Trophoblast cell (in vitro differentiated cells and primary cell): ENCODE results near the gene PDE6B.

ENCODE experiments used
- DNase-seq, 2 donors: peaks; one replicate each; pipeline ENCODE4 v3.0.0-alpha.2; 2016
- H2AFZ ChIP-seq: 2 replicates; pipeline ENCODE4 v1.6.1; 2013; ENCODE audit warnings: low read length, moderate library complexity, mild to moderate bottlenecking; ENCODE audit not compliant: insufficient read depth, poor library complexity
- H2AK5ac ChIP-seq: 2 replicates; pipeline ENCODE4 v1.6.1; 2013; ENCODE audit warnings: mild to moderate bottlenecking, low read length
- H2BK120ac ChIP-seq: 2 replicates; pipeline ENCODE4 v1.6.1; 2013; ENCODE audit warnings: low read length, mild to moderate bottlenecking, moderate library complexity; ENCODE audit not compliant: insufficient read depth, poor library complexity
- H2BK12ac ChIP-seq: 2 replicates; pipeline ENCODE4 v1.6.1; 2013; ENCODE audit warnings: mild to moderate bottlenecking, low read length, moderate library complexity
- H2BK5ac ChIP-seq: 2 replicates; pipeline ENCODE4 v1.6.1; 2013; ENCODE audit warnings: low read length, low read depth, moderate library complexity, mild to moderate bottlenecking; ENCODE audit not compliant: poor library complexity
- H3K14ac ChIP-seq: 2 replicates; pipeline ENCODE4 v1.6.1; 2013; ENCODE audit warnings: mild to moderate bottlenecking, low read length
- H3K18ac ChIP-seq: 2 replicates; pipeline ENCODE4 v1.6.1; 2013; ENCODE audit warnings: mild to moderate bottlenecking, low read length
- H3K23ac ChIP-seq: 2 replicates; pipeline ENCODE4 v1.6.1; 2013; ENCODE audit warnings: low read length
- H3K27ac ChIP-seq: 2 replicates; pipeline ENCODE4 v1.5.1; 2013; ENCODE audit warnings: low read depth, mild to moderate bottlenecking, inconsistent platforms, low read length, moderate library complexity
- H3K27me3 ChIP-seq: 2 replicates; pipeline ENCODE4 v1.6.1; 2013; ENCODE audit warnings: inconsistent platforms, mild to moderate bottlenecking, low read length, moderate library complexity; ENCODE audit not compliant: insufficient read depth
- H3K36me3 ChIP-seq, 2 experiments: 1 replicate in 1 of 2; 2 replicates in 1 of 2; pipeline ENCODE4 v1.6.1; 2013; ENCODE audit warnings: low read length in 2 of 2, mild to moderate bottlenecking in 2 of 2, moderate library complexity in 1 of 2; ENCODE audit not compliant: insufficient read depth in 2 of 2, control insufficient read depth in 1 of 2
- H3K4ac ChIP-seq: 2 replicates; pipeline ENCODE4 v1.6.1; 2013; ENCODE audit warnings: low read depth, mild to moderate bottlenecking, low read length, moderate library complexity
- H3K4me1 ChIP-seq, 2 experiments: 1 replicate in 1 of 2; 2 replicates in 1 of 2; pipeline ENCODE4 v1.6.1; 2013; ENCODE audit warnings: low read length in 2 of 2, mild to moderate bottlenecking in 2 of 2, moderate library complexity in 1 of 2; ENCODE audit not compliant: insufficient read depth in 2 of 2, control insufficient read depth in 1 of 2
- H3K4me2 ChIP-seq: 2 replicates; pipeline ENCODE4 v1.6.1; 2013; ENCODE audit warnings: inconsistent platforms, mild to moderate bottlenecking, low read length, moderate library complexity
- H3K4me3 ChIP-seq: 2 replicates; pipeline ENCODE4 v1.5.1; 2013; ENCODE audit warnings: mild to moderate bottlenecking, low read depth, low read length, inconsistent platforms
- H3K79me1 ChIP-seq: one replicate; pipeline ENCODE4 v1.6.1; 2013; ENCODE audit warnings: low read length
- H3K79me2 ChIP-seq: 2 replicates; pipeline ENCODE4 v1.6.1; 2013; ENCODE audit warnings: low read length, mild to moderate bottlenecking; ENCODE audit not compliant: control insufficient read depth, insufficient read depth, poor library complexity
- H3K9ac ChIP-seq: 2 replicates; pipeline ENCODE4 v1.6.1; 2013; ENCODE audit warnings: mild to moderate bottlenecking, low read length
- H3K9me3 ChIP-seq: 2 replicates; pipeline ENCODE4 v1.6.1; 2013; ENCODE audit warnings: low read depth, mild to moderate bottlenecking, control low read depth, inconsistent platforms, low read length; ENCODE audit not compliant: insufficient read depth
- H4K12ac ChIP-seq: 2 replicates; pipeline ENCODE4 v1.6.1; 2013; ENCODE audit warnings: low read depth, mild to moderate bottlenecking, low read length, moderate library complexity
- H4K8ac ChIP-seq: 2 replicates; pipeline ENCODE4 v1.6.1; 2013; ENCODE audit warnings: low read depth, mild to moderate bottlenecking, low read length, moderate library complexity
- H4K91ac ChIP-seq: one replicate; pipeline ENCODE4 v1.6.1; 2013; ENCODE audit warnings: low read depth, mild to moderate bottlenecking, low read length, moderate library complexity
- WGBS: extraction: QIAGEN DNeasy Blood & Tissue Kit; methylation state at CpG from one replicate; pipeline ENCODE4 v1.1.7; 2013; ENCODE audit warnings: missing lambda C conversion rate; ENCODE audit not compliant: insufficient read length, insufficient coverage; ENCODE audit errors: extremely low coverage; 5-methylcytosine and 5-hydroxymethylcytosine counted together

The PDE6B gene

DNA sequence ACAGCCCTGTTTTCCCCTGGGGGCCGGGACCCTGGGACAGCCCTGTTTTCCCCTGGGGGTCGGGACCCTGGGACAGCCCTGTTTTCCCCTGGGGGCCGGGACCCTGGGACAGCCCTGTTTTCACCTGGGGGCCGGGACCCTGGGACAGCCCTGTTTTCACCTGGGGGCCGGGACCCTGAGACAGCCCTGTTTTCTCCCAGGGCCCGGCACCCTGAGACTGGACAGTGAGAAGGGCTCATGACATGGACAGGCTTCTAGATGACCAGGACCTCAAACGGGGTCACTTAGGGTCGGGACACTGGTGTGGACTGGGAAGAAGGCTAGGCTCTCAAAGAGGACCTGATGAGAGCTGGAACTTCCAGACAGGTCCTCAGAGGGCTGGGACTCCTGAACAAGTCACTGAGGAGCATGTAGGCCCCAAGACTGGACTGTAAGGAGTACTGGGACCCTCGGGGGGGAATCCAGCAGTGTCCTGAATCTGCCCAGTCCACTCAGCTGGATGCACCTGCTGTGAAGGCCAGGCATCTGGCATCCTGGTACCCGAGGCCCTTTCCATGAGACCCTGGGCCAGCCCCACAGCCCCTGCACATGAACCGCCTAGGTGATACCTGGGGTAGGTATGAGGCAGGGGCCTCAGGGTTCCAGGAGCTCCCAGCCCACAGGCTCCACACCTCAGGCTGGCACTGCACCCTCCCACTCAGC lies 82.7 kb downstream of the PDE6B start:
- H4K91ac ChIP-seq = no peak overlapping the region
- no peak overlapping the region for H3K27ac ChIP-seq
- no peak overlapping the region for H3K9ac ChIP-seq
- no peak overlapping the region for H3K4me3 ChIP-seq
- H3K4me2 ChIP-seq = peak overlapping the region; percentile 19
- no peak for DNase-seq
- peaks cover 21 to 25% of the 10 kb centered on the region in 2 experiments for H3K4me1 ChIP-seq
- H3K14ac ChIP-seq = no peak overlapping the region
- no peak overlapping the region for H2BK5ac ChIP-seq
- no peak overlapping the region for H4K8ac ChIP-seq
- H3K79me2 ChIP-seq = peaks cover 37% of the 10 kb centered on the region
- H3K18ac ChIP-seq = no peak overlapping the region
- no peak overlapping the region for H4K12ac ChIP-seq
- H3K4ac ChIP-seq = peak overlapping the region; percentile 53
- no peak overlapping the region for H3K23ac ChIP-seq
- H2AK5ac ChIP-seq = no peak overlapping the region
- peaks cover 16 to 19% of the 10 kb centered on the region in 2 experiments for H3K36me3 ChIP-seq
- H3K27me3 ChIP-seq = no peaks in the 10 kb centered on the region
- peaks cover 6% of the 10 kb centered on the region for H3K9me3 ChIP-seq
- WGBS = no CpG with 5 or more reads among the region's 11 CpGs
- peaks cover 12% of the 10 kb centered on the region for H3K79me1 ChIP-seq
- H2AFZ ChIP-seq = no peak overlapping the region
- H2BK120ac ChIP-seq = no peak overlapping the region
- no peak overlapping the region for H2BK12ac ChIP-seq

DNA sequence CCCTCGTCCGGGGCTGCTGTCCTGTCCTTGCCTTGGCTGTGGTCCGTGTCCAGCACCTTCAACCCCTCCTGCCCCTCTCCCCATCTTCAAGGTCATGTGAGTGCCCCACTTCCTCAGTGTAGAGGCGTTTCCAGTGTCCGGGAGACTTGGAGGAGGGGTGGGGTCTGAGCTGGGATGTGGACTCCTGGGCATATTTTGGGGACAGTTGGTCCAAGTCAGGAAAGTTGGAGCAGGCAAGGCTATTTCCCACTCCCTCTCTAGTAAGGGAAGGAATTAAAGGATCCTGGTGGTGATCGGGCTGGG lies 83.2 kb downstream of the PDE6B start:
- Histone ChIP-seq H3K23ac (no peak overlapping the region), H2AFZ (no peak overlapping the region), H3K27me3 (no peaks in the 10 kb centered on the region), H3K79me2 (peaks cover 41% of the 10 kb centered on the region), H3K4me2 (peak overlapping the region; percentile 16), H2BK12ac (no peak overlapping the region), H2AK5ac (no peak overlapping the region), H3K4me3 (no peak overlapping the region), H2BK120ac (no peak overlapping the region), H3K27ac (no peak overlapping the region), H4K91ac (no peak overlapping the region), H3K9ac (peak overlapping the region; percentile 37), H3K14ac (no peak overlapping the region), H3K9me3 (peaks cover 7% of the 10 kb centered on the region), H4K12ac (no peak overlapping the region), H3K18ac (no peak overlapping the region), H3K4ac (peak overlapping the region; percentile 53), H3K79me1 (peaks cover 12% of the 10 kb centered on the region), H4K8ac (no peak overlapping the region), H2BK5ac (no peak overlapping the region), H3K4me1 (peaks cover 21 to 25% of the 10 kb centered on the region in 2 experiments), H3K36me3 (peaks cover 19 to 21% of the 10 kb centered on the region in 2 experiments)
- WGBS = no CpG with 5 or more reads among the region's 6 CpGs
- no peak for DNase-seq

DNA sequence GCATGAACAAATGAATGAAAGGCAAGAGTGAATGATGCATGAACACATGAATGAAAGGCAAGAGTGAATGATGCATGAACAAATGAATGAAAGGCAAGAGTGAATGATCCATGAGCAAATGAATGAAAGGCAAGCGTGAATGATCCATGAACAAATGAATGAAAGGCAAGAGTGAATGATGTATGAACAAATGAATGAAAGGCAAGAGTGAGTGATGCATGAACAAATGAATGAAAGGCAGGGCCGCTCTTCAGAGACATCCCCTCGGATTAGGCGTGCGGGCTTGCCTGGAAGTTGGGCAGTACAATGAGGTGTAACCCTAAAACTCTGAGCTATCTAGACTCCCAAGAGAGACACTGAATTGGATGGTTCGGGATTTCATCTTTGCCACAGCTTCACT lies 84.0 kb downstream of the PDE6B start:
- DNase-seq = no peak

DNA sequence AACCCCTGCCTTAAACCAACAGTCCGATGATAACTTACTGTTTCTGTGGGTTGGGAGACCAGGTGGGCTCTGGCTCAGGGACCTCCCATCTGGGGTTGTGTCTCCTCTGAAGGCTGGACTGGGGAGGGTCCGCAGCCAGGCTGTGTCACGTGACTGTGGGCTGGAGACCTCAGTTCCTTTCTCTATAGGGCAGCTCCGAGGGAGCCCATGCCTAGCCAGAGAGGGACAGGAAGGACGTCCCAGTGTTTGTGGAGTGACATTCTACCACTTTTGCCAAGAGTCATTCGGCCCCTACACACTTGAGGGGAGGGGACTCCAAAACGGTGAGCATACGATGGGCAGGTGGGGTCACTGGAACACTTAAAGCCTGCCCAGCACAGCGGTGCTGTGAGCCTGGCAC lies 84.7 kb downstream of the PDE6B start:
- H3K27ac ChIP-seq = no peak overlapping the region
- peaks cover 53% of the 10 kb centered on the region for H3K79me2 ChIP-seq
- no peak overlapping the region for H4K8ac ChIP-seq
- peaks cover 2% of the 10 kb centered on the region for H3K9me3 ChIP-seq
- H3K4ac ChIP-seq = peak overlapping the region; percentile 92
- no peak for DNase-seq
- H3K4me3 ChIP-seq = no peak overlapping the region
- peaks cover 28 to 32% of the 10 kb centered on the region in 2 experiments for H3K36me3 ChIP-seq
- no peak overlapping the region for H4K91ac ChIP-seq
- no peak overlapping the region for H3K14ac ChIP-seq
- H4K12ac ChIP-seq = no peak overlapping the region
- H3K9ac ChIP-seq = no peak overlapping the region
- no peak overlapping the region for H2BK120ac ChIP-seq
- WGBS = no CpG with 5 or more reads among the region's 9 CpGs
- no peak overlapping the region for H2BK5ac ChIP-seq
- peaks cover 12% of the 10 kb centered on the region for H3K79me1 ChIP-seq
- no peak overlapping the region for H2BK12ac ChIP-seq
- H3K27me3 ChIP-seq = no peaks in the 10 kb centered on the region
- H2AK5ac ChIP-seq = no peak overlapping the region
- no peak overlapping the region for H3K23ac ChIP-seq
- no peak overlapping the region for H2AFZ ChIP-seq
- H3K4me1 ChIP-seq = peaks cover 21% of the 10 kb centered on the region in 2 experiments
- no peak overlapping the region for H3K18ac ChIP-seq
- H3K4me2 ChIP-seq = no peak overlapping the region

More for the DNA sequence above, 84.0 kb downstream of the PDE6B start:
- H3K27ac ChIP-seq = no peak overlapping the region
- no peaks in the 10 kb centered on the region for H3K27me3 ChIP-seq
- no peak overlapping the region for H4K91ac ChIP-seq
- H3K9me3 ChIP-seq = peaks cover 7% of the 10 kb centered on the region
- H2AK5ac ChIP-seq = no peak overlapping the region
- no peak overlapping the region for H3K4me3 ChIP-seq
- H3K14ac ChIP-seq = no peak overlapping the region
- no peak overlapping the region for H2BK5ac ChIP-seq
- peaks cover 12% of the 10 kb centered on the region for H3K79me1 ChIP-seq
- no peak overlapping the region for H2BK120ac ChIP-seq
- no peak overlapping the region for H4K12ac ChIP-seq
- no peak overlapping the region for H2AFZ ChIP-seq
- no peak overlapping the region for H4K8ac ChIP-seq
- peaks cover 47% of the 10 kb centered on the region for H3K79me2 ChIP-seq
- H3K4ac ChIP-seq = peak overlapping the region; percentile 68
- H3K18ac ChIP-seq = no peak overlapping the region
- peaks cover 25 to 27% of the 10 kb centered on the region in 2 experiments for H3K36me3 ChIP-seq
- H2BK12ac ChIP-seq = no peak overlapping the region
- no peak overlapping the region for H3K4me2 ChIP-seq
- H3K9ac ChIP-seq = no peak overlapping the region
- peaks cover 21 to 25% of the 10 kb centered on the region in 2 experiments for H3K4me1 ChIP-seq
- no peak overlapping the region for H3K23ac ChIP-seq
- WGBS = no CpG with 5 or more reads among the region's 6 CpGs
